OCI-LY7 (cell line): ENCODE results near the gene TTLL5. TPM values are rescaled to one million over a fixed set of nuclear protein-coding genes. Genes with fewer than 3 reads are reported as not detected.

ENCODE experiments used
- BruUV-seq: library from RNA; stranded (reverse); fragments of 400-500 nt; replicated peaks from 2 replicates; lab custom pipeline; 2021; lab: Mats Ljungman, UMichigan
- CTCF ChIA-PET: fragments of 300-600 bp; sonication (Branson Sonifier 250); formaldehyde crosslinking; loops from one replicate; lab custom pipeline; 2022; ENCODE audit warnings: antibody characterized with exemption; ENCODE audit not compliant: unreplicated experiment; lab: Charles Lee
- POLR2A ChIA-PET: fragments of 300-600 bp; sonication (Branson Sonifier 250); formaldehyde crosslinking; loops from one replicate; lab custom pipeline; 2022; ENCODE audit warnings: antibody characterized with exemption; lab: Charles Lee
- DNase-seq: peaks from one replicate; pipeline ENCODE4 v3.0.0-alpha.2; 2015; ENCODE audit warnings: low spot score
- H2AFZ ChIP-seq: fragments of 200-600 bp; sonication (generic), shearing (Covaris generic); 2 replicates; pipeline ENCODE4 v1.6.1; 2014; ENCODE audit warnings: mild to moderate bottlenecking, antibody characterized with exemption, low read length, moderate library complexity
- H3K27ac ChIP-seq: fragments of 200-600 bp; sonication (generic); 2 replicates; pipeline ENCODE4 v1.5.1; 2014; ENCODE audit warnings: mixed run types, low read depth, mild to moderate bottlenecking, moderate library complexity, low read length, inconsistent platforms; ENCODE audit not compliant: poor library complexity, severe bottlenecking
- H3K36me3 ChIP-seq: fragments of 200-600 bp; sonication (generic); 2 replicates; pipeline ENCODE4 v1.6.1; 2014; ENCODE audit warnings: mild to moderate bottlenecking, antibody characterized with exemption, low read length, moderate library complexity, mixed read lengths; ENCODE audit not compliant: insufficient read depth
- H3K4me1 ChIP-seq: fragments of 200-600 bp; sonication (generic); 2 replicates; pipeline ENCODE4 v1.5.1; 2014; ENCODE audit warnings: mild to moderate bottlenecking, low read length; ENCODE audit not compliant: insufficient read depth, poor library complexity, severe bottlenecking
- H3K4me2 ChIP-seq: fragments of 200-600 bp; sonication (generic); 2 replicates; pipeline ENCODE4 v1.6.1; 2014; ENCODE audit warnings: mild to moderate bottlenecking, low read length
- H3K4me3 ChIP-seq: fragments of 200-600 bp; sonication (generic); 2 replicates; pipeline ENCODE4 v1.5.1; 2014; ENCODE audit warnings: mild to moderate bottlenecking, low read depth, low read length; ENCODE audit not compliant: poor library complexity, severe bottlenecking
- H3K79me2 ChIP-seq: fragments of 200-600 bp; sonication (generic); 2 replicates; pipeline ENCODE4 v1.6.1; 2016; ENCODE audit warnings: low read depth, mild to moderate bottlenecking, low read length, moderate library complexity, mixed read lengths; ENCODE audit not compliant: insufficient read depth
- H3K9me2 ChIP-seq: fragments of 200-600 bp; sonication (generic); 2 replicates; pipeline ENCODE4 v1.6.1; 2016; ENCODE audit warnings: mild to moderate bottlenecking, low read length, mixed read lengths; ENCODE audit not compliant: insufficient read depth
- H3K9me3 ChIP-seq: fragments of 200-600 bp; sonication (generic); 2 replicates; pipeline ENCODE4 v1.6.1; 2014; ENCODE audit warnings: mild to moderate bottlenecking, mixed run types, low read length, mixed read lengths
- H4K20me1 ChIP-seq: fragments of 200-600 bp; sonication (generic); 2 replicates; pipeline ENCODE4 v1.6.1; 2014; ENCODE audit warnings: mild to moderate bottlenecking, antibody characterized with exemption, low read length, moderate library complexity, mixed read lengths; ENCODE audit not compliant: insufficient read depth
- EZH2phosphoT487 ChIP-seq: fragments of 200-600 bp; sonication (generic); IDR thresholded peaks from 2 replicates; pipeline ENCODE4 v1.6.1; 2018; ENCODE audit warnings: low read depth, borderline replicate concordance, mild to moderate bottlenecking, mixed run types, antibody characterized with exemption, low read length, moderate library complexity, mixed read lengths
- intact Hi-C: fragments of 100-400 bp; cut with micrococcal nuclease; formaldehyde crosslinking; loops from one replicate; pipeline ENCODE4 v1.10.0; 2022; ENCODE audit not compliant: unreplicated experiment
- total RNA-seq, 2 experiments: library from RNA; depleted of rRNA in 1 of 2; stranded (reverse); fragments of >200 nt in 1 of 2; shearing (Covaris generic) in 1 of 2; gene quantifications; 2 replicates each; pipeline ENCODE4 v1.2.3, GENCODE V29; 2014 to 2022
- TF ChIP-seq, protein P1 (sequence below): fragments of 200-600 bp; sonication (generic); conservative IDR thresholded peaks from 2 replicates; pipeline ENCODE4 v1.5.1; 2014; ENCODE audit warnings: mild to moderate bottlenecking, antibody characterized with exemption, low read length, moderate library complexity, mixed read lengths

Gene TTLL5
- total RNA-seq, 2 experiments from 2014 or later = 34.3 to 55.6 TPM

DNA sequence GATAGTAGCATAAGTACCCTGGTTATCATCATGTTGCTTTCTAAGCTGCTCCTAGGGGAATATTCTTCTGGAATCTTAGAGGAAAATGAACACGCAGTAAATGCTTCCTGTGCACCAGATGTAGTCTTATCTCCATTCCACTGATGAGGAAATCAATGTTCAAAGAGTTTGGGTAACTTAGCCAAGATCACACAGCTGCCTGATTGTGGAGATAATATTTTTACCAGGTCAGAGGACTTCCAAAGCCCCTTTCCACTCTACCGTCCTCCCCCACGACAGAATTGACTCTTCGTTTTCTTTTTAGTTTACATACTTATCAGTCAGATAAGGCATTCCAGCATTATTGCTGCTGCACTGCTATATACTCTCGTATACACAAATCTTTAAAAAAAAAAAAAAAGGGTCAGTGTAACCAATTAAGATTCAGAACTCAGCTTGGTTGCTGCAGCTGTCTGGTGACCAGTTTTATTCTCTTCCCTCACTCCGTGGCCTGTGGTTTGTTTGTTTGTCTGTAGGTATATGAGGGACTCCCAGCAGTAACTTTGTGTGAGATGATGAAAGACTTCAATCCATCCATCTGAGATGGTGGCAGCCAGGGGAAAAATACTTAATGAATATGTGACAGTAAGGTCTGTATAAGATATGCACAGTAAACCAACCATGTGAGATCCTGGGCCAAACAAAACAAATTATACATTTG, 210.3 kb downstream of the TTLL5 start:
- Histone ChIP-seq H3K9me2 (no peaks in the 10 kb centered on the region), H3K9me3 (no peaks in the 10 kb centered on the region), H2AFZ (no peak overlapping the region), H3K36me3 (peaks cover 18% of the 10 kb centered on the region), H3K4me2 (no peak overlapping the region), H3K4me1 (no peaks in the 10 kb centered on the region), H3K4me3 (no peak overlapping the region), H3K79me2 (no peaks in the 10 kb centered on the region), H3K27ac (no peak overlapping the region), H4K20me1 (no peaks in the 10 kb centered on the region)
- ChIA-PET POLR2A (no interaction called here), CTCF (no interaction called here)
- DNase-seq = no peak
- BruUV-seq = no TSS peak
- intact Hi-C loops = no loop called here
- TF ChIP-seq, protein P1, sequence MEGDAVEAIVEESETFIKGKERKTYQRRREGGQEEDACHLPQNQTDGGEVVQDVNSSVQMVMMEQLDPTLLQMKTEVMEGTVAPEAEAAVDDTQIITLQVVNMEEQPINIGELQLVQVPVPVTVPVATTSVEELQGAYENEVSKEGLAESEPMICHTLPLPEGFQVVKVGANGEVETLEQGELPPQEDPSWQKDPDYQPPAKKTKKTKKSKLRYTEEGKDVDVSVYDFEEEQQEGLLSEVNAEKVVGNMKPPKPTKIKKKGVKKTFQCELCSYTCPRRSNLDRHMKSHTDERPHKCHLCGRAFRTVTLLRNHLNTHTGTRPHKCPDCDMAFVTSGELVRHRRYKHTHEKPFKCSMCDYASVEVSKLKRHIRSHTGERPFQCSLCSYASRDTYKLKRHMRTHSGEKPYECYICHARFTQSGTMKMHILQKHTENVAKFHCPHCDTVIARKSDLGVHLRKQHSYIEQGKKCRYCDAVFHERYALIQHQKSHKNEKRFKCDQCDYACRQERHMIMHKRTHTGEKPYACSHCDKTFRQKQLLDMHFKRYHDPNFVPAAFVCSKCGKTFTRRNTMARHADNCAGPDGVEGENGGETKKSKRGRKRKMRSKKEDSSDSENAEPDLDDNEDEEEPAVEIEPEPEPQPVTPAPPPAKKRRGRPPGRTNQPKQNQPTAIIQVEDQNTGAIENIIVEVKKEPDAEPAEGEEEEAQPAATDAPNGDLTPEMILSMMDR = no peak
- no peak for TF ChIP-seq EZH2phosphoT487

DNA sequence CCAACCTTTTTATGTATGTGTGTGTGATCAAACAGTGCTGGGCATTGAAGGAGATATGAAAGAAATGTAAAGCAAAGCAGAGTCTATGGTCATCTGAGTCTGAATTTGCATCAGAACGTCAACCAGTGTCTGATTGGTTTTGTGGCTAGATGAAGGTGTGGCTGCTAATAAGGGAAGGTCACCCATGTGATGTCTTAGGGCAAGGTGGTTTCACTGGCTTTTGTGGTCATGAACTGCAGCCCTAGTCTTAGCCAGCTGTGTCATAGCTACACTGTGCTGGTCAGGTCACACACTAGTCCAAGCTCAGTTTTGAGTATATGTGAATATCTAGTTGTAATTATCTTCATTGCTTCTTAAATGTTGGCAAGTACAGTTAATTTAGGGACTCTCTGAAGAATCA, 214.9 kb downstream of the TTLL5 start:
- peaks cover 15% of the 10 kb centered on the region for H3K36me3 ChIP-seq
- no TSS peak for BruUV-seq
- POLR2A ChIA-PET = no interaction called here
- H3K4me3 ChIP-seq = no peak overlapping the region
- no peak overlapping the region for H2AFZ ChIP-seq
- H3K27ac ChIP-seq = no peak overlapping the region
- CTCF ChIA-PET = no interaction called here
- H3K4me1 ChIP-seq = no peaks in the 10 kb centered on the region
- no peaks in the 10 kb centered on the region for H3K79me2 ChIP-seq
- no peaks in the 10 kb centered on the region for H3K9me3 ChIP-seq
- no peak for DNase-seq
- intact Hi-C loops = no loop called here
- no peaks in the 10 kb centered on the region for H3K9me2 ChIP-seq
- no peak overlapping the region for H3K4me2 ChIP-seq
- TF ChIP-seq, protein P1 = no peak
- no peaks in the 10 kb centered on the region for H4K20me1 ChIP-seq

DNA sequence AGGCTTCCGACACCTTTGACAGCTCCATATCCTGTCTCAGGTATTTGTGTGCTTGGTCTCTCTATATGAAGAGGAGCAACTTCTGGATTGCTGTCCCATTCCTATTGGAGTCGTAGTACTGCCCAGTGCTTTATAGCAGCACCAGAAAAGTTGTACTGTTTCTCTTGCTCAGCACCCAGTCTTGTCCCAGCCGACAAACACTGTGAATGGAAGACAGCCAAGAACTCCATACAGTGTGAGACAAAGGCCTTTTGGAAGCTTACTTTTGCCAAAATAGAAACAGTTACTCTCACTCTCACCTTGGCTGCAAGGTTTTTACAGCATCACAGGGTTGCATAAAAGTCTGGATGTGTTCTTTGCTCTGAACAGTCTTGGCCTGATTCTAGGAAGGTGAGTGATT, 215.5 kb downstream of the TTLL5 start:
- no TSS peak for BruUV-seq
- no peak overlapping the region for H3K4me2 ChIP-seq
- ChIA-PET CTCF (no interaction called here), POLR2A (no interaction called here)
- no peaks in the 10 kb centered on the region for H4K20me1 ChIP-seq
- TF ChIP-seq EZH2phosphoT487 = no peak
- TF ChIP-seq, protein P1 = no peak
- no peak overlapping the region for H2AFZ ChIP-seq
- no peaks in the 10 kb centered on the region for H3K9me2 ChIP-seq
- no peak for DNase-seq
- no peak overlapping the region for H3K27ac ChIP-seq
- H3K4me3 ChIP-seq = no peak overlapping the region
- H3K4me1 ChIP-seq = no peaks in the 10 kb centered on the region
- H3K9me3 ChIP-seq = no peaks in the 10 kb centered on the region
- peaks cover 9% of the 10 kb centered on the region for H3K36me3 ChIP-seq
- intact Hi-C loops = no loop called here
- H3K79me2 ChIP-seq = no peaks in the 10 kb centered on the region
